ENCODE data around the gene SEPTIN8. TPM values are rescaled to one million over a fixed set of nuclear protein-coding genes. Genes with fewer than 3 reads are reported as not detected.

Gene SEPTIN8
- total RNA-seq, 2 experiments from 2014 or later: 25.2 to 27.1 TPM

- no peaks in the 10 kb centered on the region for H3K27me3 Mint-ChIP-seq
- H3K36me3 Mint-ChIP-seq (ENCODE audit: low read depth): no peaks in the 10 kb centered on the region
- POLR2A ChIA-PET: no interaction called here
- DNase-seq (no peak), ATAC-seq (no peak)
- intact Hi-C loops (cut with micrococcal nuclease): no loop called here
- CTCF ChIA-PET: no interaction called here
- H3K4me1 Mint-ChIP-seq (ENCODE audit: low read depth): no peaks in the 10 kb centered on the region
- no peaks in the 10 kb centered on the region for H3K9me3 Mint-ChIP-seq
- H3K4me3 Mint-ChIP-seq: no peak overlapping the region
- no peak overlapping the region for H3K27ac Mint-ChIP-seq
- no peak for TF ChIP-seq CTCF (IDR thresholded peaks at IDR 0.05)
Measured at GRCh38 chr5:132761321-132762240, 15.5 kb downstream of the SEPTIN8 start.

DNA sequence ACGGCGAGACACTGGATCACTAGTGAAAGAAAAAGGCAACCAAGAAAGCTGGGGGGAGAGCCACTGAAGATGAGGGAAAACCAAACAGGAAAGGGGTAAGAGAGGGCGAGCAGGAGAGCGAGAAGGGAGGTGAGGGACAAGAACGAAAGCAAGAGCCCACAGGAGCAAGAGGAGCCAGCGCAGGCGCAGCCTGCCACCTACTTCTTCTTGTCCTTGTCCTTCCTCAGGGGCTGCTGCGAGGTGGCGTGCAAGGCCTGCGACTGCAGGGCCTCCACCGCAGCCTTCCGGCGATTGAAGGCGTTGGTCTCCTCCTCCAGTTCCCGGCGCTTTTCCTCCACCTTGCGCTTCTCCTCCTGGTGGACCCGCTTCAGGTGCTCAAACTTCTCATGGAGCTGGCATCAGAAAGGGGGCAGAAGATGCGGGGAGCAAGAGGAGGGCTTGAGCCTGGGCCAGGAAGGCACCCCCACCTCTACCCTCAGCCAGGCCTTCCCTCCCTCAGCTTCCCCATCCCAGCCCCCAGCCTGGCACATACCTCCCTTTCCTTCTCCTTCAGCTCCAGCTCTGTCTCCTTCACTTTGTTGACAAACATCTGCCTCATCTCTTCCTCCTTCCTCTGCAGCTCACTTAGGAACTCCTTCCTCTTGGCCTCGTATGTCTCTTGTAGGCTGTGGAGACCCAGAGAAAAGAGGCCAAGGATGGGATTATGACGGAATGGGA lies 16.3 kb downstream of the SEPTIN8 start:
- no peaks in the 10 kb centered on the region for H3K27me3 Mint-ChIP-seq
- ChIA-PET POLR2A (no interaction called here), CTCF (interaction anchor here (1.1 kb wide), 1 partner anchor 13 kb away, joined by 3 read pairs; the partner anchor contains the start of gene CCNI2)
- intact Hi-C loops (cut with micrococcal nuclease): no loop called here
- no peaks in the 10 kb centered on the region for H3K4me1 Mint-ChIP-seq (ENCODE audit: low read depth)
- no peak overlapping the region for H3K27ac Mint-ChIP-seq
- no peaks in the 10 kb centered on the region for H3K36me3 Mint-ChIP-seq (ENCODE audit: low read depth)
- H3K4me3 Mint-ChIP-seq: no peak overlapping the region
- no peaks in the 10 kb centered on the region for H3K9me3 Mint-ChIP-seq
- ATAC-seq (no peak), DNase-seq (no peak)
- no peak for TF ChIP-seq CTCF (IDR thresholded peaks at IDR 0.05)

- no peak for TF ChIP-seq CTCF (IDR thresholded peaks at IDR 0.05)
- POLR2A ChIA-PET: no interaction called here
- Mint-ChIP-seq H3K36me3 (ENCODE audit: low read depth) (no peaks in the 10 kb centered on the region), H3K27me3 (no peaks in the 10 kb centered on the region), H3K4me3 (no peak overlapping the region), H3K9me3 (no peaks in the 10 kb centered on the region), H3K27ac (no peak overlapping the region), H3K4me1 (ENCODE audit: low read depth) (peaks cover 2% of the 10 kb centered on the region)
- ATAC-seq: no peak
- no peak for DNase-seq
- CTCF ChIA-PET: interaction anchor here (1.1 kb wide), 1 partner anchor 12 kb away, joined by 3 read pairs; the partner anchor contains the start of gene CCNI2
- intact Hi-C loops (cut with micrococcal nuclease): no loop called here
Measured at GRCh38 chr5:132760049-132760420, 17.0 kb downstream of the SEPTIN8 start.

- POLR2A ChIA-PET: interaction anchor here (0.6 kb wide), 1 partner anchor 1885 kb away, joined by 3 read pairs; no protein-coding TSS in a partner anchor
- no peak for TF ChIP-seq CTCF (IDR thresholded peaks at IDR 0.05)
- no peaks in the 10 kb centered on the region for H3K27me3 Mint-ChIP-seq
- peaks cover 7% of the 10 kb centered on the region for H3K4me1 Mint-ChIP-seq (ENCODE audit: low read depth)
- no peak overlapping the region for H3K4me3 Mint-ChIP-seq
- no peaks in the 10 kb centered on the region for H3K9me3 Mint-ChIP-seq
- DNase-seq (no peak), ATAC-seq (no peak)
- intact Hi-C loops (cut with micrococcal nuclease): no loop called here
- CTCF ChIA-PET: interaction anchor here (1.1 kb wide), 1 partner anchor 12 kb away, joined by 3 read pairs; the partner anchor contains the start of gene CCNI2
- H3K36me3 Mint-ChIP-seq (ENCODE audit: low read depth): no peaks in the 10 kb centered on the region
- no peak overlapping the region for H3K27ac Mint-ChIP-seq
Measured at GRCh38 chr5:132759114-132760048, 17.7 kb downstream of the SEPTIN8 start.

Measured in activated CD8-positive, alpha-beta T cell treated with anti-CD3 and anti-CD28 coated beads for 36 hours (primary cell).